Measurements from ENCODE around the gene RPS3A.

DNA sequence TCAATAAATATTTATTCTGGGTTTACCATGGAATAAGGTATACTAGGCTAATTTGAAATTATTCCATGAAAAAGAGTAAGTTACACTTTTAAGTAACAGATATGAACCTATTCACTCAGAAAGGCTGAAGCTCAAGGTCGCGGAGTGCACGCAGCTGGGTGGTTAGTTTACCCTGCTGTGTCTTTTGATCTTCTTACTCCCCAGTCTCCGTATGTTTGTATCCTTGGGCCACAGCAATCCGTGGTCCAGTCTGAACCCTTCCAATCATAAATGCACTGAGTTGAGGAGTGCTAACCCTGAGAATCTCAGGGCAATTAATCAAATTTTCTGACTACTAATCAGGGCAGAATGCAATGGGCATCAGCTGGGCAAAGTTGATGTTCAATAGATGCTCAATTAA lies 33.9 kb downstream of the RPS3A start:
- no peak for TF ChIP-seq POLR2A (IDR thresholded peaks at IDR 0.05; ENCODE audit: low read length)
- no peak for TF ChIP-seq GATA1 (IDR thresholded peaks at IDR 0.05; ENCODE audit: low read depth, low read length)

All from erythroblast (primary cell).